ENCODE data around the gene RASSF4.

The RASSF4 gene

GRCh38 chr10:44927352-44927751 lies 32.2 kb upstream of the RASSF4 start:
- no peak for DNase-seq (ENCODE audit: low read depth in 2 of 2, low spot score in 1 of 2)

DNA sequence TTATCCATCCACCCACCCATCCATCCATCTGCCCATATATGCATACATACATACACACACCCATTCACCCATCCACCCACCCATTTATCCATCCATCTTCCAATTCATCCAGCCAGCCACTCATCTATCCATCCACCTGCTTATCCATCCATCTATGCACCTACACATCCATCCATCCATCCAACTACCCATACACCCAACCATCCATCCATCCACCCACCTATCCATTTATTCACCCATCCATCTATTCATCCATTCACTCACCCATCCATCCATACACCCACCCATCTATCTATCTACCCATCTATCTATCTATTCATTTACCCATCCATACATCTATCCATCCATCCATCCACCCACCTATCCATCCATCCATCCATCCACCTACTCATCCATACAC lies 31.1 kb upstream of the RASSF4 start:
- no peak for DNase-seq (ENCODE audit: low read depth in 2 of 2, low spot score in 1 of 2)

- DNase-seq (ENCODE audit: low read depth in 2 of 2, low spot score in 1 of 2): no peak
Measured at GRCh38 chr10:44929356-44930255, 30.0 kb upstream of the RASSF4 start.

DNA sequence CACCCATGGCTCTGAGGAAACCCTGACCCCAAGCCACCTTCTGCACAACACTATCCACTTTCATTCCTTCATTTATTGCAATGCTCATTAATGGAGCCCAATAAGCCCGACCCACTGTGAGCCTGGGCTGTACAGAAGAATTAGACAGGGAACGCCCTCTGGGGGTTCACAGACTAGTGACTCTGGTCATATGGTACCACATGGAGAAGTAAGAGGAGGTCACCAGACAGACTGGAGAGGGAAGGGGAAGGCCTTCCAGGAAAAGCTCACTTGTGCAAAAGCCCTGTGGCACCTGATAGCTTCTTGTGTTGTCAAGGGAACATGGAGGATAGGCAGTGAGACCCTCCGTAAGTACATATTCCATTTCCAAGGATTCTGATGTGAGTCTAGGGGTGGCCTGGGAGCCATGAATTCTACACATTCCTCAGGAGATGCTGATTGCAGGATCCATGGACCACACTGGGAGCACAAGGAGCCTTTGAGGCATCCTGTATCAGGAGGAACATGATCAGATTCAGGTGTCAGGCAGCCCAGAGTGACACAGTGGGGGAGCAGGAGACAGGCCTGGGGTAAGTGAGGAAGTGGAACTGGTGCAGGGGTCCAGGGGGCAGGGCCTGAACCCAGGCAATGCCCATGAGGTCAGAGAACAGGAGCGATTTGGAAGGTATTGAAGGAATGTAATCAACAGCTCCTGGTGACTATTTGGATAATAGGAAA lies 28.5 kb upstream of the RASSF4 start:
- DNase-seq (ENCODE audit: low read depth in 2 of 2, low spot score in 1 of 2): no peak

DNA sequence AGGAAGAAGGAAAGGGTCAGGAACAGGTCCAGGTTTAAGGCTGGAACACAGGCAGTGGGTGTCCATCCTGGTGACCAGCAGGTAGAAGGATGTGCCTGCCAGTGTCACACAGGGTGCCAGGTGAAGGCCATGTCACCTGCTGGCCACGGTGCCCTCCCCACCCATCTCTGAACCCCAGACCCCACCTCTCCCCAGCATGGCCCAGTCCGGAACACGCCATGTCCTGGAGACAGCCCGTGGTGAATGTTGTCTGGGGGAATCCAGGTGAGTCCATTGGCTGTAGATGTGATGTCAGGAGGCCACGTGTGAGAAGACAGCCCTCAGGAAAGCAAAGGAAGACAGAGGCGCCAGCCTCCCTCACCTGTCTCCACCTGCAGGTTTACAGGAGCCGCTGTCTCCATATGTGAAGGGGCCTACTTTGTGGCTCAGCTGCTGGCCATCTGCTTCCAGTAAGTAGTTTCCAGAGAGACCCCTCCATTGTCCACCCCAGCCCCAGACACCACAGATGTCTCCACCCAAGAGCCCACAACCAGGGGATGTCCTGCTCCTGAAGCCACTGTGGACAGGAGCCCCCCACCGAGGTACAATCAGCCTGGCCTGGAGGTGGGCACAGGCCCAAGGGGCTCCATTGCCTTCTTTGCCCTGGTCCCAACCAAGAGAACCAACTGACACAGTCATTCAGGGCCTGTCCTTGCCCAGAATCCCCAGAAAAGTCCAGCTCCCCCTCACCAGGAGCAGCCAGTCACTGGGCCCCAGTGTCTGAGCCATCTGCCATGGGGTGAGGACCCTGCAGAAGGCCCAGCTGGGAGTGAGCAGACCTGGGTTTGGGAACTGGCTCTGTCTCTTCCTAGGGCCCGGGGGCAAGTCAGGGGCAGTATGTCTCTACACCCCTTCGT lies 27.7 kb upstream of the RASSF4 start:
- no peak for DNase-seq (ENCODE audit: low read depth in 2 of 2, low spot score in 1 of 2)

DNA sequence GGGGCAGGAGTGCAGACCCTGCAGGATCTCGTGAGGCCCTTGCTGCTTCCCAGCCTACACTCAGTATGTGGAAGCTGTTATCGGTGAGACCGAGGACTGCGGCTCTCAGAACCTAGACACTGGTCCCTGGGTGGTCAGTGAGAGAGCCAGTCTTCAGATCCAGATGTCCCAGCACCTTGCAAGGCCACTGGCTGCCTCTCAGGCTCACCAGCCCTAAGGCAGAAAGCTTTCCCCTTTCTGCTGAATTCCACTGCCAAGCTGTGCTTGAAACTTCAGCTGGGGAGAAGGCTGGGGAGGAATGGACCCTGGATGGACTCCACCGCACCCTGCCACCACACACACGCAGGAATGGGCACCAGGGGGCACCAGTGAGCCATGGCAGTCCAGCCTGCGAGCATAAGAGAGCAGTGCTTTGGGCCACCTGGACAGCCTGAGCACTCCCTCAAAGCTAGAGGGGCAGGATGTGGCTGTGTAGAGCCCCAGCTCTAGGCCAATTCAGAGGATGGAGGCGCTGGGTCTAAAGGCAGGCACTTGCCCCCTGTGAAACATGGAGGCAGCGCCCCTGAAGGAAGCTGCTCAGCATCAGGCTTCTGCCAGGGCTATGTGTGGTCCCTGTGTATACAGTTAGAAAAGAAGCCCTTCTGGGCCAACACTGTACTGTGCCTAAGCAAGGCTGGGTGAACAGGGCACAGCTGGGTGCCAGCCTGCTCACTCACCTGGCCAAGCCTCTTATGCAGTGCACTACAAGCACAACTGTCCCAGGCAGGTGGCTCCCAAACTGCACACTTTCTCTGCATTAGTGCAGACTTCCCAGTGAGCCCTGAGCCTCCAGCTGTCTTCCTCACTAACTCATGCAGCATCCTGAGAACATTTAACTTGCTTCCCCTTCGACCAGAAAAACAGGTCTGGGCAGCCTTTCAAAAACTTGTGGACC lies 26.8 kb upstream of the RASSF4 start:
- peak; percentile 63 to 78 for DNase-seq (ENCODE audit: low read depth in 2 of 2, low spot score in 1 of 2)

- no peak for DNase-seq (ENCODE audit: low read depth in 2 of 2, low spot score in 1 of 2)
Measured at GRCh38 chr10:44933451-44934321, 25.9 kb upstream of the RASSF4 start.

GRCh38 chr10:44934416-44935200 lies 25.0 kb upstream of the RASSF4 start:
- DNase-seq (ENCODE audit: low read depth in 2 of 2, low spot score in 1 of 2): no peak

DNA sequence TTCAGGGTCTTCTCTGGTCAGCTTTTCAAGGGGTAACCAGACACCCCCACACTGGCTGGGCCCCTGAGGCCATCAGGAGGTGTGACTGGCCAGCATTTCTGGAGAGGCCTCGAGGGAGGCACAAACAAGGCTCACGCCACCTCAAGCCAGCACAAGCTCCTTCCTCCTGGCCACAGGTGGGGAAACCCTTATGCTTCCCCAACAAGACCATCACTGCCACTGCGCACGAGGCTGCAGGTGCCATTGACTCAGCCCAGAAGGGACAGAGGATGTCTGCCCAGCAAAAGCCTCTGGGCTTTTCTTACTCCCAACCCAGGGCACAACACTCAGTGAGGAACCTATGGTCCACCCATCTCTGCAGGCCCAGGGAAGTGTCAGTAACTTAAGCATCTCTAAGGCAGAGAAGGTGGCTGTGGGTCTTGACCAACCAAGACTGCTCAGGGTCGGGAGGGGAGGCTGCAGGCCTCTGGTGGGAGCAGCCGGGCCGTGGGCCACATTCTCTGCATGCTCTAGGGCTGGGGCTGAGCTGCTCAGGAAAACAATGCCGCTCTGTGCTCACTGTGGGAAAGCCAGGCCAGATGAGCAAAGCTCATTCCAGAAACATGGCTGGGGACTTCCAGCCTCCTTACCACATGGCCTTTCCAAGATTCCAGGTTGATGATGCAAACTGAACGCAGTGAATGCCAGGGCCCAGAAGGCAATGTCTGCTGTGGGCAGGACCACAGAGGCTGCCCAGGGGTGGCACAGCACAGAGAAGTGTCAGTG lies 24.2 kb upstream of the RASSF4 start:
- DNase-seq (ENCODE audit: low read depth in 2 of 2, low spot score in 1 of 2): no peak

DNA sequence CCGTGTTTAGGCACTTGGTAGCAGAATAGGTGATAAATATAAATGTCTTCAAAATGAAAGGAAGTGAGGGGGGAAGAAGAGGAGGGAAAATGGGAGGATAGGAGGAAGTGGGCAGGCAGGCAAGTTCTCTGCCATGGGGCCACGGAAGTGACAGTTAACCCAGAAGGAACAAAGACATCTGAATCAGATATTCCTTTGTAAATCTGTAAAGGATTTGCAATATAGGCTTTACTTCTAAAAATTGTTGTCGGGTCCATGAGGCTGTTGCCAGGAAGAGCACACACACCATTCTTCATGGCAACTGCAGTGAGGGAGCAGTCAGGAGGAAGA lies 23.7 kb upstream of the RASSF4 start:
- no peak for DNase-seq (ENCODE audit: low read depth in 2 of 2, low spot score in 1 of 2)

- no peak for DNase-seq (ENCODE audit: low read depth in 2 of 2, low spot score in 1 of 2)
Measured at GRCh38 chr10:44936314-44936975, 23.2 kb upstream of the RASSF4 start.

- DNase-seq (ENCODE audit: low read depth in 2 of 2, low spot score in 1 of 2): no peak
Measured at GRCh38 chr10:44937196-44938005, 22.2 kb upstream of the RASSF4 start.

DNA sequence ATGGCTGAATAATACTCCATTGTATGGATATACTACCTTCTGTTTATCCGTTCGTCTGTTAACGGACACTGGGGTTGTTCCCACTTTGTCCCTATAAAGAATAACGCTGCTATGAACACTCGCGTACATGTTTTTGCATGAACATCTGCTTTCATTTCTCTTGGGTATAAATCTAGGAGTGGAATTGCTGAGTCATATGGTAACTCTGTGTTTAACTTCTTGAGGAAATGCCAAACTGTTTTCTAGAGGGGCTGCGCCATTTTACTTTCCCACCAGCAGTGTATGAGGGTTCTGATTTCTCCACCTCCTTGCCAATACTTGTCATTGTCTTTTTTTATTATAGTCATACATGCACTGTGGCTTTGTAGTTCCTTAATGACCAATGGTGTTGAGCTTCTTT lies 20.6 kb upstream of the RASSF4 start:
- no peak for DNase-seq (ENCODE audit: low read depth in 2 of 2, low spot score in 1 of 2)

DNA sequence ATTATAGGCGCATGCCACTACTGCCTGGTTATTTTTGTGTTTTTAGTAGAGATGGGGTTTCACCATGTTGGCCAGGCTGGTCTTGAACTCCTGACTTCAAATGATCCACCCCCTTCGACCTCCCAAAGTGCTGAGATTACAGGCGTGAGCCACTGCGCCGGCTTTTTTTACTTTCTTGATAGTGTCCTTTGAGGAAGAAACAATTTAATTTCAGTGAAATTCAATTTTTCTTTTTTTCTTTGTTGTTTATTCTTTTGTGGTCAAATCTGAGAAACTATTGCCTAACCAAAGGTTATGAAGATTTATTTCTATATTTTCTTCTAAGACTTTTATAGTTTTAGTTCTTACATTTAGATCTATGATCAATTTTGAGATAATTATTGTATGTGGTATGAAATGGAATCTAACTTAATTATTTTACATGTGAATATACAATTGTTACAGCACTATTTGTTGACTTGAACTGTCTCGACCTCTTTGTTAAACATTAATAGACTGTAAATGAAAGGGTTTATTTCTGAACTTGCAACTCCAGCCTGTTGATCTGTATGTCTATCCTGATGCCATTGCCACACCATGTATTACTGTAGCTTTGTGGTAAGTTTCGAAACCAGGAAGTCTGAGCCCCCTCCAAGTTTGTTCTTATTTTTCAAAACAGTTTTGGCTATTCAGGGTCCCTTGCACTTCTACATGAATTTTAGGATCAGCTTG lies 19.8 kb upstream of the RASSF4 start:
- DNase-seq (ENCODE audit: low read depth in 2 of 2, low spot score in 1 of 2): no peak

- DNase-seq (ENCODE audit: low read depth in 2 of 2, low spot score in 1 of 2): no peak
Measured at GRCh38 chr10:44944354-44944753, 15.2 kb upstream of the RASSF4 start.

DNA sequence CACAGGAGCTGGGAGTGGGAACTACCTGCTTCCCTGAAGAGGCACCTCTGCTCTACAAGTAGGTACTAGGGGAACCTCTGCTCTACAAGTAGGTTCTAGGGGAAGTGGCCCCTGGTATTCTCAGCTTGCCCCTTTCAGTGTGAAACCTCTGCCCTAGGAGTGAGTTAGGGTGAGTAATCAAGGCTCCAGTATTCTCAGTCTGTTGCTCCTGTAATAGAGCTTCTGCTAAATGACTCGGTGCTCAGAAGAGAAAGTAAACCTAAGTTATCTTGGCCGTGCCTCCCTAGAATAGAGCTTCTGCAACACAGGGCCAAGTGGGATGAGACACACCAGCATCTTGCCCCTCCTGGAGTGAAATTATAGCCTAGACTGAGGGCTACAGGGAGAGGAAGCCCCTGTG lies 13.4 kb upstream of the RASSF4 start:
- no peak for DNase-seq (ENCODE audit: low read depth in 2 of 2, low spot score in 1 of 2)

All from stimulated activated CD8-positive, alpha-beta memory T cell treated with anti-CD3 and anti-CD28 coated beads, Interleukin-4, amount 100 ng/mL, for 1 hour (primary cell).